ENCODE results near the gene RAB31. TPM values are rescaled to one million over a fixed set of nuclear protein-coding genes. Genes with fewer than 3 reads are reported as not detected.

RAB31 gene
- polyA plus RNA-seq, 2 of the 4 experiments (the other 2 are of a cell fraction), result 16.9 to 46.3 TPM

DNA sequence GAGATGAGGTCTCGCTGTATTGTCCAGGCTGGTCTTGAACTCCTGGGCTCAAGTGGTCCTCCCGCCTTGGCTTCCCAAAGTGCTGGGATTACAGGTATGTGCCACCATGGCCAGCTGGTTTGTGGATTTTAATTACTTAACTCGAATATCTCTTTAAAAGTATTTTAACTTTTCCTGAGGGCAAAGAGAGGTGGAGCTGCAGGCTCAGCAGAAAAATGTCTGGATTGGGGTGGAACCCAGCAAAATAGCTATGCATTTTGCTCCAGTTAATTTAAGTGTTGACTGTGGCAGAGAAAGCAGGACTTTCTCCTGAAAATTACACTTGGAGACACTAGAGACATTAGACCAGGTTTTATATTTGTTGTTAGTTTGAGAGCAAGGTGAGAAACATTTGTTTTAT lies 142.2 kb downstream of the RAB31 start:
- CTCF ChIA-PET, result no interaction called here
- no peak overlapping the region for H3K4me2 ChIP-seq
- POLR2A ChIA-PET, result no interaction called here
- H3K9me3 ChIP-seq, result peaks cover 7% of the 10 kb centered on the region; the same call in 1 of the 3 replicates
- DNase-seq (ENCODE audit: low read depth in 1 of 2, low spot score in 1 of 2) (no peak), FAIRE-seq (no peak), ATAC-seq (no peak)
- H3K4me3 ChIP-seq, result no peak overlapping the region
- TF ChIP-seq POLR2AphosphoS2 (conservative IDR thresholded peaks at IDR 0.05; ENCODE audit: low read length) (no peak), HOXA7 (CRISPR knock-in tag; IDR thresholded peaks at IDR 0.05) (no peak), RARB (CRISPR knock-in tag; IDR thresholded peaks at IDR 0.05) (no peak), ESRRA (IDR thresholded peaks at IDR 0.05; ENCODE audit: borderline replicate concordance, low read length) (no peak), FOSB (CRISPR knock-in tag; IDR thresholded peaks at IDR 0.05) (no peak), NR3C1 (IDR thresholded peaks at IDR 0.05) (no peak), CHD4 (IDR thresholded peaks at IDR 0.05; ENCODE audit: borderline replicate concordance) (no peak), ZNF302 (CRISPR knock-in tag; IDR thresholded peaks at IDR 0.05) (no peak), RCOR1 (IDR thresholded peaks at IDR 0.05; ENCODE audit: low read depth, low read length) (no peak), RAD21 (conservative IDR thresholded peaks at IDR 0.05 in 1 of 2, IDR thresholded peaks at IDR 0.05 in 1 of 2) (no peak), EHMT2 (IDR thresholded peaks at IDR 0.05; ENCODE audit: low read depth) (no peak), HEYL (CRISPR knock-in tag; IDR thresholded peaks at IDR 0.05) (no peak), MYC (IDR thresholded peaks at IDR 0.05; ENCODE audit: borderline replicate concordance, low read length) (no peak), RNF2 (IDR thresholded peaks at IDR 0.05; ENCODE audit: borderline replicate concordance, low read depth) (no peak)
- TF ChIP-seq, protein P1, sequence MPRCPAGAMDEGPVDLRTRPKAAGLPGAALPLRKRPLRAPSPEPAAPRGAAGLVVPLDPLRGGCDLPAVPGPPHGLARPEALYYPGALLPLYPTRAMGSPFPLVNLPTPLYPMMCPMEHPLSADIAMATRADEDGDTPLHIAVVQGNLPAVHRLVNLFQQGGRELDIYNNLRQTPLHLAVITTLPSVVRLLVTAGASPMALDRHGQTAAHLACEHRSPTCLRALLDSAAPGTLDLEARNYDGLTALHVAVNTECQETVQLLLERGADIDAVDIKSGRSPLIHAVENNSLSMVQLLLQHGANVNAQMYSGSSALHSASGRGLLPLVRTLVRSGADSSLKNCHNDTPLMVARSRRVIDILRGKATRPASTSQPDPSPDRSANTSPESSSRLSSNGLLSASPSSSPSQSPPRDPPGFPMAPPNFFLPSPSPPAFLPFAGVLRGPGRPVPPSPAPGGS (IDR thresholded peaks at IDR 0.05), result no peak
- TF ChIP-seq, protein P2, sequence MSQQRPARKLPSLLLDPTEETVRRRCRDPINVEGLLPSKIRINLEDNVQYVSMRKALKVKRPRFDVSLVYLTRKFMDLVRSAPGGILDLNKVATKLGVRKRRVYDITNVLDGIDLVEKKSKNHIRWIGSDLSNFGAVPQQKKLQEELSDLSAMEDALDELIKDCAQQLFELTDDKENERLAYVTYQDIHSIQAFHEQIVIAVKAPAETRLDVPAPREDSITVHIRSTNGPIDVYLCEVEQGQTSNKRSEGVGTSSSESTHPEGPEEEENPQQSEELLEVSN (IDR thresholded peaks at IDR 0.05; ENCODE audit: borderline replicate concordance, low read depth), result no peak
- TF ChIP-seq, protein P3, sequence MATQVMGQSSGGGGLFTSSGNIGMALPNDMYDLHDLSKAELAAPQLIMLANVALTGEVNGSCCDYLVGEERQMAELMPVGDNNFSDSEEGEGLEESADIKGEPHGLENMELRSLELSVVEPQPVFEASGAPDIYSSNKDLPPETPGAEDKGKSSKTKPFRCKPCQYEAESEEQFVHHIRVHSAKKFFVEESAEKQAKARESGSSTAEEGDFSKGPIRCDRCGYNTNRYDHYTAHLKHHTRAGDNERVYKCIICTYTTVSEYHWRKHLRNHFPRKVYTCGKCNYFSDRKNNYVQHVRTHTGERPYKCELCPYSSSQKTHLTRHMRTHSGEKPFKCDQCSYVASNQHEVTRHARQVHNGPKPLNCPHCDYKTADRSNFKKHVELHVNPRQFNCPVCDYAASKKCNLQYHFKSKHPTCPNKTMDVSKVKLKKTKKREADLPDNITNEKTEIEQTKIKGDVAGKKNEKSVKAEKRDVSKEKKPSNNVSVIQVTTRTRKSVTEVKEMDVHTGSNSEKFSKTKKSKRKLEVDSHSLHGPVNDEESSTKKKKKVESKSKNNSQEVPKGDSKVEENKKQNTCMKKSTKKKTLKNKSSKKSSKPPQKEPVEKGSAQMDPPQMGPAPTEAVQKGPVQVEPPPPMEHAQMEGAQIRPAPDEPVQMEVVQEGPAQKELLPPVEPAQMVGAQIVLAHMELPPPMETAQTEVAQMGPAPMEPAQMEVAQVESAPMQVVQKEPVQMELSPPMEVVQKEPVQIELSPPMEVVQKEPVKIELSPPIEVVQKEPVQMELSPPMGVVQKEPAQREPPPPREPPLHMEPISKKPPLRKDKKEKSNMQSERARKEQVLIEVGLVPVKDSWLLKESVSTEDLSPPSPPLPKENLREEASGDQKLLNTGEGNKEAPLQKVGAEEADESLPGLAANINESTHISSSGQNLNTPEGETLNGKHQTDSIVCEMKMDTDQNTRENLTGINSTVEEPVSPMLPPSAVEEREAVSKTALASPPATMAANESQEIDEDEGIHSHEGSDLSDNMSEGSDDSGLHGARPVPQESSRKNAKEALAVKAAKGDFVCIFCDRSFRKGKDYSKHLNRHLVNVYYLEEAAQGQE (IDR thresholded peaks at IDR 0.05), result no peak
- TF ChIP-seq, protein P4, sequence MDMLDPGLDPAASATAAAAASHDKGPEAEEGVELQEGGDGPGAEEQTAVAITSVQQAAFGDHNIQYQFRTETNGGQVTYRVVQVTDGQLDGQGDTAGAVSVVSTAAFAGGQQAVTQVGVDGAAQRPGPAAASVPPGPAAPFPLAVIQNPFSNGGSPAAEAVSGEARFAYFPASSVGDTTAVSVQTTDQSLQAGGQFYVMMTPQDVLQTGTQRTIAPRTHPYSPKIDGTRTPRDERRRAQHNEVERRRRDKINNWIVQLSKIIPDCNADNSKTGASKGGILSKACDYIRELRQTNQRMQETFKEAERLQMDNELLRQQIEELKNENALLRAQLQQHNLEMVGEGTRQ (IDR thresholded peaks at IDR 0.05), result no peak
- no peak overlapping the region for H3K27ac ChIP-seq
- 77% methylated on average over 3 of the region's 3 CpGs for WGBS (ENCODE audit: missing lambda C conversion rate)
- peaks cover 7% of the 10 kb centered on the region; the same call in 2 of the 3 replicates for H3K4me1 ChIP-seq

- Histone ChIP-seq H3K4me3 (no peak overlapping the region), H3K27ac (no peak overlapping the region), H3K4me2 (no peak overlapping the region), H3K9me3 (peaks cover 7% of the 10 kb centered on the region; the same call in 1 of the 3 replicates), H3K4me1 (peaks cover 12% of the 10 kb centered on the region; the same call in 2 of the 3 replicates)
- TF ChIP-seq PBX3 (IDR thresholded peaks at IDR 0.05) (no peak), FOSB (CRISPR knock-in tag; IDR thresholded peaks at IDR 0.05) (no peak), CHD4 (IDR thresholded peaks at IDR 0.05; ENCODE audit: borderline replicate concordance) (no peak), HES2 (IDR thresholded peaks at IDR 0.05) (no peak), ZFP36 (IDR thresholded peaks at IDR 0.05; ENCODE audit: borderline replicate concordance, partially characterized antibody) (no peak), EHF (CRISPR knock-in tag; IDR thresholded peaks at IDR 0.05) (no peak), HOXB13 (CRISPR knock-in tag; IDR thresholded peaks at IDR 0.05; ENCODE audit: low read depth) (no peak), HOXA7 (CRISPR knock-in tag; IDR thresholded peaks at IDR 0.05) (no peak), RAD21 (conservative IDR thresholded peaks at IDR 0.05 in 1 of 2, IDR thresholded peaks at IDR 0.05 in 1 of 2) (no peak), HMGXB4 (CRISPR knock-in tag; IDR thresholded peaks at IDR 0.05; ENCODE audit: borderline replicate concordance) (no peak), ZSCAN20 (CRISPR knock-in tag; IDR thresholded peaks at IDR 0.05) (no peak), POLR2A (IDR thresholded peaks at IDR 0.05; ENCODE audit: low read length) (no peak), NFE2L2 (conservative IDR thresholded peaks at IDR 0.05; ENCODE audit: low read length) (no peak), MYC (IDR thresholded peaks at IDR 0.05; ENCODE audit: borderline replicate concordance, low read length) (no peak)
- TF ChIP-seq, protein P5, sequence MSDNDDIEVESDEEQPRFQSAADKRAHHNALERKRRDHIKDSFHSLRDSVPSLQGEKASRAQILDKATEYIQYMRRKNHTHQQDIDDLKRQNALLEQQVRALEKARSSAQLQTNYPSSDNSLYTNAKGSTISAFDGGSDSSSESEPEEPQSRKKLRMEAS (IDR thresholded peaks at IDR 0.05), result no peak
- ChIA-PET POLR2A (no interaction called here), CTCF (interaction anchor here (0.8 to 1.4 kb wide), 2 partner anchors 11 to 15 kb away, joined by 3 read pairs; no protein-coding TSS in a partner anchor)
- DNase-seq (ENCODE audit: low read depth in 1 of 2, low spot score in 1 of 2), result no peak
- FAIRE-seq, result no peak
- ATAC-seq, result no peak
- 92% methylated on average over 2 of the region's 2 CpGs for WGBS (ENCODE audit: missing lambda C conversion rate)
Measured at GRCh38 chr18:9851511-9851910, 143.4 kb downstream of the RAB31 start.

All from A549 (cell line).